KMS-11 (cell line): ENCODE measurements around the gene PRKG1.

Experiments
- H2AFZ ChIP-seq: fragments of 200-600 bp; sonication (generic); 2 replicates; pipeline ENCODE4 v1.6.1; 2016; ENCODE audit warnings: antibody characterized with exemption, mixed run types, low read depth
- H3K27ac ChIP-seq: fragments of 200-600 bp; sonication (generic); 2 replicates; pipeline ENCODE4 v1.6.1; 2016; ENCODE audit warnings: mild to moderate bottlenecking, mixed run types
- H3K27me3 ChIP-seq: fragments of 200-600 bp; sonication (generic); 2 replicates; pipeline ENCODE4 v1.6.1; 2017; ENCODE audit warnings: mild to moderate bottlenecking, low read depth, mixed run types, moderate library complexity; ENCODE audit not compliant: insufficient read depth
- H3K36me3 ChIP-seq: fragments of 200-600 bp; sonication (generic); 2 replicates; pipeline ENCODE4 v1.6.1; 2017; ENCODE audit warnings: mild to moderate bottlenecking, mixed run types; ENCODE audit not compliant: insufficient read depth
- H3K4me1 ChIP-seq: fragments of 200-600 bp; sonication (generic); 2 replicates; pipeline ENCODE4 v1.6.1; 2016; ENCODE audit warnings: mild to moderate bottlenecking, low read depth, mixed run types; ENCODE audit not compliant: poor library complexity, severe bottlenecking
- H3K4me2 ChIP-seq: fragments of 200-600 bp; sonication (generic); 2 replicates; pipeline ENCODE4 v1.7.0; 2016; ENCODE audit warnings: mild to moderate bottlenecking, mixed run types
- H3K4me3 ChIP-seq: fragments of 200-600 bp; sonication (generic); IDR thresholded peaks from 2 replicates; pipeline ENCODE4 v1.6.1; 2017; ENCODE audit warnings: low read depth, low read length, mixed read lengths; ENCODE audit not compliant: insufficient read depth
- H3K79me2 ChIP-seq: fragments of 200-600 bp; sonication (generic); 2 replicates; pipeline ENCODE4 v1.6.1; 2016; ENCODE audit warnings: low read depth, mixed run types; ENCODE audit not compliant: insufficient read depth
- H3K9ac ChIP-seq: fragments of 200-600 bp; sonication (generic); 2 replicates; pipeline ENCODE4 v1.6.1; 2016; ENCODE audit warnings: mild to moderate bottlenecking, mixed run types
- H4K20me1 ChIP-seq: fragments of 200-600 bp; sonication (generic); 2 replicates; pipeline ENCODE4 v1.6.1; 2016; ENCODE audit warnings: mild to moderate bottlenecking, mixed run types; ENCODE audit not compliant: insufficient read depth
- CTCF ChIP-seq: fragments of 200-600 bp; sonication (generic); conservative IDR thresholded peaks from 2 replicates; pipeline ENCODE4 v1.6.1; 2017; ENCODE audit warnings: low read depth, mild to moderate bottlenecking, antibody characterized with exemption, low read length, moderate library complexity, mixed read lengths

PRKG1 gene

GRCh38 chr10:51031950-51032349, 42.3 kb upstream of the PRKG1 start:
- Histone ChIP-seq H3K4me2 (no peak overlapping the region), H3K9ac (no peak overlapping the region), H3K27me3 (no peaks in the 10 kb centered on the region), H4K20me1 (no peaks in the 10 kb centered on the region), H3K79me2 (no peaks in the 10 kb centered on the region), H2AFZ (no peak overlapping the region), H3K36me3 (no peaks in the 10 kb centered on the region), H3K27ac (no peak overlapping the region), H3K4me1 (no peaks in the 10 kb centered on the region), H3K4me3 (no peak overlapping the region)
- no peak for TF ChIP-seq CTCF

- TF ChIP-seq CTCF: no peak
- H4K20me1 ChIP-seq: no peaks in the 10 kb centered on the region
- no peak overlapping the region for H3K4me2 ChIP-seq
- no peaks in the 10 kb centered on the region for H3K4me1 ChIP-seq
- H3K27ac ChIP-seq: no peak overlapping the region
- no peak overlapping the region for H3K4me3 ChIP-seq
- H2AFZ ChIP-seq: no peak overlapping the region
- H3K27me3 ChIP-seq: no peaks in the 10 kb centered on the region
- no peak overlapping the region for H3K9ac ChIP-seq
- H3K79me2 ChIP-seq: no peaks in the 10 kb centered on the region
- H3K36me3 ChIP-seq: no peaks in the 10 kb centered on the region
Measured at GRCh38 chr10:51034769-51035168, 39.5 kb upstream of the PRKG1 start.

- Histone ChIP-seq H2AFZ (no peak overlapping the region), H3K27ac (no peak overlapping the region), H3K4me3 (no peak overlapping the region), H3K4me1 (no peaks in the 10 kb centered on the region), H3K4me2 (no peak overlapping the region), H3K9ac (no peak overlapping the region), H3K79me2 (no peaks in the 10 kb centered on the region), H3K27me3 (no peaks in the 10 kb centered on the region), H3K36me3 (no peaks in the 10 kb centered on the region), H4K20me1 (no peaks in the 10 kb centered on the region)
- TF ChIP-seq CTCF: no peak
Measured at GRCh38 chr10:51035344-51035743, 38.9 kb upstream of the PRKG1 start.

GRCh38 chr10:51045871-51046270, 28.4 kb upstream of the PRKG1 start:
- no peak overlapping the region for H3K4me2 ChIP-seq
- H3K27me3 ChIP-seq: no peaks in the 10 kb centered on the region
- H3K9ac ChIP-seq: no peak overlapping the region
- H2AFZ ChIP-seq: no peak overlapping the region
- H3K4me3 ChIP-seq: no peak overlapping the region
- no peak for TF ChIP-seq CTCF
- H4K20me1 ChIP-seq: no peaks in the 10 kb centered on the region
- no peaks in the 10 kb centered on the region for H3K4me1 ChIP-seq
- H3K36me3 ChIP-seq: no peaks in the 10 kb centered on the region
- H3K79me2 ChIP-seq: no peaks in the 10 kb centered on the region
- H3K27ac ChIP-seq: no peak overlapping the region

GRCh38 chr10:51046654-51047053, 27.6 kb upstream of the PRKG1 start:
- Histone ChIP-seq H3K79me2 (no peaks in the 10 kb centered on the region), H3K27ac (no peak overlapping the region), H3K9ac (no peak overlapping the region), H3K4me1 (no peaks in the 10 kb centered on the region), H4K20me1 (no peaks in the 10 kb centered on the region), H3K27me3 (no peaks in the 10 kb centered on the region), H3K4me2 (no peak overlapping the region), H3K36me3 (no peaks in the 10 kb centered on the region), H3K4me3 (no peak overlapping the region), H2AFZ (no peak overlapping the region)
- TF ChIP-seq CTCF: no peak
